NCI-H510A treated with DMSO at 0.1 percent for 48 hours (cell line): Measurements from ENCODE around the gene FUNDC1.
"Not testable (repeated sequence)": the region's sequence is repeated elsewhere in the genome, so short reads cannot be mapped to it uniquely, and the experiment has no call there.

Experiments
- DNase-seq: peaks from one replicate; lab custom pipeline; 2025; lab: John Stamatoyannopoulos, UW

Gene FUNDC1

GRCh38 chrX:44542567-44543325, at the start of gene FUNDC1:
Gene FUNDC1 (minus strand): TSS chrX:44542859. CDS start chrX:44542832, 27 bp downstream.
- peak; percentile 90 for DNase-seq

- DNase-seq: no peak
Measured at GRCh38 chrX:44585866-44586265, 43.2 kb upstream of the FUNDC1 start.

- no peak for DNase-seq
Measured at GRCh38 chrX:44580466-44580865, 37.8 kb upstream of the FUNDC1 start.

- no peak for DNase-seq
Measured at GRCh38 chrX:44572340-44572938, 29.8 kb upstream of the FUNDC1 start.

GRCh38 chrX:44570522-44570921, 27.9 kb upstream of the FUNDC1 start:
- DNase-seq: no peak

- DNase-seq: no peak
Measured at GRCh38 chrX:44569122-44569521, 26.5 kb upstream of the FUNDC1 start.

GRCh38 chrX:44568196-44568595, 25.5 kb upstream of the FUNDC1 start:
- no peak for DNase-seq

- DNase-seq: not testable (repeated sequence)
Measured at GRCh38 chrX:44561896-44562295, 19.2 kb upstream of the FUNDC1 start.

GRCh38 chrX:44550563-44550962, 7.9 kb upstream of the FUNDC1 start:
- no peak for DNase-seq

- DNase-seq: not testable (repeated sequence)
Measured at GRCh38 chrX:44545454-44545853, 2.8 kb upstream of the FUNDC1 start.

GRCh38 chrX:44544036-44544435, 1.4 kb upstream of the FUNDC1 start:
- DNase-seq: no peak

- DNase-seq: no peak
Measured at GRCh38 chrX:44536198-44536597, 6.5 kb downstream of the FUNDC1 start.

GRCh38 chrX:44529310-44529709, 13.3 kb downstream of the FUNDC1 start:
- DNase-seq: no peak

- no peak for DNase-seq
Measured at GRCh38 chrX:44514272-44514671, 28.4 kb downstream of the FUNDC1 start.

GRCh38 chrX:44507292-44507691, 35.4 kb downstream of the FUNDC1 start:
- no peak for DNase-seq

- DNase-seq: no peak
Measured at GRCh38 chrX:44506678-44507077, 36.0 kb downstream of the FUNDC1 start.

GRCh38 chrX:44503560-44503959, 39.1 kb downstream of the FUNDC1 start:
- DNase-seq: no peak

GRCh38 chrX:44495091-44495490, 47.6 kb downstream of the FUNDC1 start:
- DNase-seq: no peak

GRCh38 chrX:44494357-44494756, 48.3 kb downstream of the FUNDC1 start:
- no peak for DNase-seq

GRCh38 chrX:44489515-44489914, 53.1 kb downstream of the FUNDC1 start:
- no peak for DNase-seq

GRCh38 chrX:44484607-44485146, 58.0 kb downstream of the FUNDC1 start:
- no peak for DNase-seq

GRCh38 chrX:44483965-44484606, 58.6 kb downstream of the FUNDC1 start:
- no peak for DNase-seq

- no peak for DNase-seq
Measured at GRCh38 chrX:44482575-44482974, 60.1 kb downstream of the FUNDC1 start.
